ENCODE results near the gene CCDC149. TPM values are rescaled to one million over a fixed set of nuclear protein-coding genes. Genes with fewer than 3 reads are reported as not detected.

The CCDC149 gene
- total and polyA plus RNA-seq, 2 of the 8 experiments (the other 6 are each of a cell fraction or from before 2014, with no cell fraction given): 2.2 to 5.6 TPM

DNA sequence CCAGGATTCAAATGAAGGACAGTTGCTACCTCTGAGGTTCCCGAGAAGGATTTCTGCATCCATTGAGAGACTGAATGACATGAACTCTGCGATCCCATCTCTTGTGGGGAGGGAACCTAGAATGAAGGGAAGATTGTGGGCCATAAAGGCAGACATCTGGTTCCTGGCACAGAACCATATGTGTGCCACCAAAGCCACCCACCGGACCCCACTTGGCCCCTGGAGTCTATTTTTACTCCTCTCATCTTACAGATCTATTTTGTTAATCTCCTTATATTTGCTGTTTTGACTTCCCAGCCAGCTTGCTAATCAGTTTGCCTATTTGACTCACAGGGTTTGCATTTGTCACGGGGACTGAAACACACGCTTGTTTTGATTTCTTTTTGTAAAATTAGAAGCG lies 110.2 kb downstream of the CCDC149 start (continued):
- TF ChIP-seq CBX8 (IDR thresholded peaks at IDR 0.05; ENCODE audit: borderline replicate concordance, low read depth, low read length) (no peak), SUZ12 (IDR thresholded peaks at IDR 0.05; ENCODE audit: low read length) (no peak), KDM4A (IDR thresholded peaks at IDR 0.05; ENCODE audit: low read depth, low read length, severe bottlenecking) (no peak)
